NCI-H2196 (cell line): ENCODE data around the gene BIRC7.
A peak's percentile ranks its signal among the peaks of the same experiment; 100 is the strongest.

ENCODE experiments used
- DNase-seq: peaks from one replicate; lab custom pipeline; 2025; ENCODE audit not compliant: unreplicated experiment; lab: John Stamatoyannopoulos, UW

The BIRC7 gene

DNA sequence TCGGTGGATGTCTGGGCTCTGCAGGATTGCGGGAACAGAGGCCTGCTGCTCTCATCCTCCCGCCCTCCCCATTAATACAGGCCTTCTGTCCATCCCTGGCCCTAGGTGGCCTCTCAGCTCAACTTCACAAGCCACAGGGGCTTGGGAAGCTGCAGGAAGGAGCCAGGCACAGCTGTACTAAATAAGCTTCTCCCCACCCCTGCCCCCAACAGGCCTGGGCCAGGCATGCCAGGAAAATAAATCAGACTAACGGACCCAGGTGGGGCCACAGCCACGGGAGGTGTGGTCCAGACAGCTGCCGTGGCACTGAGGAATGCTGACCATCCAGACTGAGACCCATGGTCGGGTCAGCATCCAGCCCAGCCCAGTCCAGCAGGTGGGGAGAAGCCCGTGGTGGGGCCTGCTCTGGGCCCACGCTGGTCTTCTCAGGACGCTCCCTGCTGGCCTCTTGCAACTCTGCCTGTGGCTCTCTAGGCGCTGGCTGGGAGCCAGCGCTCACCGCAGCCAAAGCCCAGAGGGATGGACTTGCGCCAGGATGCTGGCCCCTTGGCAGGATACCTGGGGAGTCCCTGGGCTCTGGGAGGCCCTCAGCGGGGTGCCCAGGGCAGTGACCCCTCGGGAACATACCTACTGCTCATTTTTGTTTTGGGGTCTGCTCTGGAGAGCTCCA, 11.2 kb upstream of the BIRC7 start:
- peak; percentile 80 for DNase-seq

- peak; percentile 61 for DNase-seq
These were observed 10.6 kb upstream of the BIRC7 start for GRCh38 chr20:63225082-63225454.

GRCh38 chr20:63226042-63226943, 9.4 kb upstream of the BIRC7 start:
- no peak for DNase-seq

GRCh38 chr20:63227260-63227659, 8.4 kb upstream of the BIRC7 start:
- DNase-seq: no peak

- DNase-seq: no peak
These were observed 6.9 kb upstream of the BIRC7 start for GRCh38 chr20:63228806-63229205.

DNA sequence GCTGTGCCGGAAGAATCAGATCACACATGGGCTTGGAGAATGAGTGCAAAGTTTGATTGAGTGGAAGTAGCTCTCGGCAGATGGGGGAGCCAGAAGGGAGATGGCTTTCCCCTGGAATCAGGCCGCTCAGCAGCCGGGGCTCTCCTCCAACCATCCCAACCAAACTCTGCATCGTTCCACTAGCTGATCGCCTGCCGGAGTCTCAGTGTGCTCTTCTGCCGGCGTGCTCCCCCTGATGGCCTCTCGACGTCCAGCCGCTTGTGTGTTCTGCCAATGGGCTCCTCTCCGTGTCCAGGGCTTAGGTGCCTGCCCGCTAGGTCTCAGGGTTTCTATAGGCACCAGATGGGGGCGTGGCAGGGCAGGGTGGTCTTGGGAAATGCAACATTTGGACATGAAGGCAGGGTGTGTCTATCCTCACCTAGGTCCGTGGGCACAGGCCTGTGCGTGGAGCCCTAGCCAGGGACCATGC, 4.9 kb upstream of the BIRC7 start:
- no peak for DNase-seq

DNA sequence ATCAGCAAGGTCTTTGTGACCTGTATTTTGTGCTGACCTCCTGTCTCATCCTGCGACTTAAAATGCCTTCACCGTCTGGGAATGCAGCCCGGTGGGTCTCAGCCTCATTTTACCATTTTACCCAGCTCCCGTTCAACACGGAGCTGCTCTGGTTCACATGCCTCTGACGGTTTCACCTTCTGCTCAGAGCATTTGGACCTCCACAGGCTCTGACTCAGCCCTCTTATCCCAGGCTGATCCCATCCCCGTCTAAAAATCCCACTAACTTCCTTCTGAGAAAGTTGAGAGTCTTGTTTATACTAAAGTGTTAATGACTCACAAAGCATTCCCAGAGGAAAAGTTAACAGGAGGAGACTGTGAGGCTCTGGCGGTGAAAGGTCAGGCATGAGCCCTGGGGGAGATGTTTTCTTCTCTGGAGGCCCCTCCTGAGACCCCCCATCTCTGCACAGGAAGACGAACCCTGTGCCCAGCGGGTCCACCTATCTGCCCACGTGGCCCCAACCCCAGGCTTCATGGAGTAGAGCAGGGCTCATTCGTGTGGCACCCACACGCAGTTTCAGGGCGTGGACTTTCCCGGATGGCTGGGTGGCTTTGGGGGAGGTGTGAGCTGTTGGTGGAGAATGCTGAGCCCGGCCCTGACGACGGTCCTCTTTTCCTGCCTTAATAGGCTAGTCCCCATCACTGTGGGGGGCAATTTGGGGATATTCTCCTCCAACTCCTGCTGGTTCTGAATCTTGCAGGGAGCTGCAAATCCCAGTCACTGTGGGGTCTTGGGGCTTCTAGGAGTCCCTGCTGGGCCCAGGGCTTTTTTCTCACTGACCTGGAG, 3.3 kb upstream of the BIRC7 start:
- no peak for DNase-seq

- no peak for DNase-seq
These were observed 2.7 kb upstream of the BIRC7 start for GRCh38 chr20:63233061-63233344.

GRCh38 chr20:63233924-63234323, 1.8 kb upstream of the BIRC7 start:
- DNase-seq: no peak

GRCh38 chr20:63234693-63235398, 859 bp upstream of the BIRC7 start:
- peak; percentile 20 for DNase-seq

- no peak for DNase-seq
These were observed 572 bp downstream of the BIRC7 start for GRCh38 chr20:63236116-63236837.

DNA sequence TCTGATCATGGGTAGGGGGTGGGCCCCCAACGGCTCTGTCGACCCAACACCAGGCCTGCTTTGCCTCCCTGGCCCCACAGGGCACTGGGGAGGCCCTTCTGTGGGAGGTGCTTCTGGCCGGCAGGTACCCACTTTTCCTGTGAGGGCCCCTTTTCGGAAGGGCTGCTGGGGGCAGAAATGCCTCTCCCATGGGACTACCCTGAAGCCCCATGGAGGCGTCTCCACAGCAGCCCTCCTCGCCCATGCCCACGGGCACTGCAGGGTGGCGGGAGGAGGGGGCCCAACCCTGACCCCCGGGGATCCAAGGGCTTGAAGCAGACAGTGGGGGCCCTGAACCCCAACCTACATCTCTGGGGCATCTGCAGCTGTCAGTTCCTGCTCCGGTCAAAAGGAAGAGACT, 2.3 kb downstream of the BIRC7 start:
- DNase-seq: no peak

DNA sequence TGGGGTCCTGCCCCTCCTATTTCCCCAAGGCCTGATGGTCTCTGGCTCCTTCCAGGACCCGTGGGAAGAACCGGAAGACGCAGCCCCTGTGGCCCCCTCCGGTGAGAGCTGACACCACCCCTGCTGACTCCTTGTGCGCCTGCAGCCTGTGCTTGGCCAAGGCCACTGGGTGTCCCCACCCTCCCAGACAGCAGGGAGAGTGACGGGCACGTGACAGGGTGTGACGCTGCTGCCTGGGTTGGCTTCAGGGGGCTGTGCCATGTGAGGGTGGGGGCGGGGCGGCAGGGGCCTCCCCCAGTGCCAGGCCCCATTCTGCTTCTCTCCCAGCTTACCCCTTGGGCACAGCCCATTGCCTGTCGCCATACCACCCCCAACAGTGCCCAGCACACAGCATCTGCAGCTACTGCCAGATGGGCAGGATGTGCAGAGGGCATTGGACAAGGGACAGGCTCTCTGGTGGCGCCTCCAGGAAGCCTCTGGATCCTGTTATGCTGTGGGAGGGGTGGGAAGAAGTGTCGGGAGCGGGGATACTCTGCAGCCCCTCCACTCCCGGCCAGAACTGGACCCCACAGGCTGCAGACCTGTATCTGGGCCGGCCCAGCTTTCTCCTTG, 2.9 kb downstream of the BIRC7 start:
- DNase-seq: no peak

DNA sequence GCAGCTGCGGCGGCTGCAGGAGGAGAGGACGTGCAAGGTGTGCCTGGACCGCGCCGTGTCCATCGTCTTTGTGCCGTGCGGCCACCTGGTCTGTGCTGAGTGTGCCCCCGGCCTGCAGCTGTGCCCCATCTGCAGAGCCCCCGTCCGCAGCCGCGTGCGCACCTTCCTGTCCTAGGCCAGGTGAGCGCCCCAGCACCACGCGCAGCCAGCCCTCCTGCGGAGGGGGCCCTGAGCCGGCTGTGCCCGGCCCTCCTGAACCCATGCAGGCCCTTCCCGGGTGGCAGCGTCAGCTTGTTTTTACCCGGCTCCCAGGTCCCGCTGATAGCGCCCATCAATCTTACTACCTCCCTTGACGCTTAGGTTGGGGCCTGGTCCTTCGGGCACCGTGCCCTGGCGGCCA, 3.7 kb downstream of the BIRC7 start:
- DNase-seq: no peak

- no peak for DNase-seq
These were observed 4.3 kb downstream of the BIRC7 start for GRCh38 chr20:63240004-63240403.

- peak; percentile 54 for DNase-seq
These were observed 5.6 kb downstream of the BIRC7 start for GRCh38 chr20:63241272-63241671.

- no peak for DNase-seq
These were observed 7.0 kb downstream of the BIRC7 start for GRCh38 chr20:63242736-63243135.

DNA sequence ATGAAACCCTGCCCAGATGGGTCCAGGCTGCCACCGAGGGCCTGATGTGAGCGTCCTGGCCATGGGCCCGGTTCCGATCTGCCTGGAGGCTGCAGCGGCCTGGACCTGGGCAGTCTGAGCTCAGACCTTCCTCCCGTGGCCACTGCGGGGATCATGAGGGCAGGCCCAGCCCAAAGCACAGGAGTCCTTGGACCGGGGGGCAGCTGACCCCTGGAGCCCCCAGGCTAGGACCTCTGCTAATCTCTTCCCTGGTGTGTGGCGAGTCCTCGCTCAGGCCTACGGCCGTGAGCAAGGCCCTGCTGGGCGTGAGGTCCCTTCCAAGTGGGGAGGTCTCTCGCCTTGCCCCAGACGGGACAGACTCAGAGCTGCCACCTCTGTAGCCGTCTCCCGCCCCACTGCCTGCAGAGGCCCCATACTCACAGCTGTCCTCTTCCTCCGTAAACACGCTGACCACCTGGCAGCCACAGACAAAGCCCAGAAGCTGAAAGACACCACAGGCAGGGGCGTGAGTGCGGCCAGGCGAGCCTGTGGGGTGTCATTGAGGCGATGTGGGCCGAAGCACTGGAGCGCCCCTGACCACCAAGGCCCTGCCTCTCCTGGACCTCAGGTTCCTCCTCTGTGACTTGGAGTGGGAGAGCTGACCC, 8.0 kb downstream of the BIRC7 start:
- DNase-seq: no peak

DNA sequence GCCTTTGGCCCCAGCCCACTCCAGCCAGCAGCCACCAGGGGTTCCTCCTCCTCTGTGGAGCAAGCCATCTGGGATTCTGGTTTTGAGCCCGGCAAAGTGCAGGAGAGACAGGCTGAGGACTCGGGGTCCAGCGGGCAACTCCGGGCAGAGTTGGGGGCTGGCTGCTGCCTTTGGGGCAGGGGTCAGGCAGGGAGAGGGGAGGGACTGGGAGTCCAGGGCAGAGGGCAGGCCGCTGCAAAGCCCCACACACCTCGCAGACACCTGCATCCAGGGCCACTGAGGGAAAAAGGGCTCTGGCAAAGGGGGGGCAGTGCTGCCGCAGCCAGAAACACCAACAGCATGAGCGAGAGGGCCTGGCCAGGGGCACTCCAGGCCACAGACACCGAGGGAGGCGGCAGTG, 8.8 kb downstream of the BIRC7 start:
- DNase-seq: no peak
